HepG2 (cell line): ENCODE data around the gene GDF15. TPM values are rescaled to one million over a fixed set of nuclear protein-coding genes. Genes with fewer than 3 reads are reported as not detected.
A peak's percentile ranks its signal among the peaks of the same experiment; 100 is the strongest.

ENCODE experiments used
- ARHGAP35 ChIP-seq: sonication (generic); formaldehyde crosslinking; IDR thresholded peaks from 2 replicates; pipeline ENCODE4 v1.9.0; 2022; ENCODE audit warnings: mild to moderate bottlenecking, inconsistent platforms, moderate library complexity, missing genetic modification reagents, borderline replicate concordance
- ARNT ChIP-seq: fragments of 450-650 bp; IDR thresholded peaks from 2 replicates; pipeline ENCODE4 v1.6.1; 2017
- ATF3 ChIP-seq: sonication (generic); formaldehyde crosslinking; IDR thresholded peaks from 2 replicates; pipeline ENCODE4 v1.4.0; 2020; ENCODE audit warnings: missing genetic modification reagents
- CCAR2 ChIP-seq: fragments of 200-400 bp; formaldehyde crosslinking; optimal IDR thresholded peaks from 2 replicates; pipeline ENCODE3; 2018; ENCODE audit warnings: low read depth, mild to moderate bottlenecking, low read length, moderate library complexity
- CREBL2 ChIP-seq: sonication (generic); formaldehyde crosslinking; IDR thresholded peaks from 2 replicates; pipeline ENCODE4 v1.8.1; 2023; ENCODE audit warnings: missing genetic modification reagents, mild to moderate bottlenecking, borderline replicate concordance
- GZF1 ChIP-seq: sonication (generic); formaldehyde crosslinking; IDR thresholded peaks from 2 replicates; pipeline ENCODE4 v1.5.1; 2020; ENCODE audit warnings: mild to moderate bottlenecking, missing genetic modification reagents
- HES4 ChIP-seq: sonication (generic); formaldehyde crosslinking; IDR thresholded peaks from 2 replicates; pipeline ENCODE4 v1.9.0; 2021; ENCODE audit warnings: mild to moderate bottlenecking, missing genetic modification reagents, borderline replicate concordance
- MBD4 ChIP-seq: IDR thresholded peaks from 2 replicates; pipeline ENCODE4 v1.6.1; 2012; ENCODE audit warnings: low read length, inconsistent platforms, borderline replicate concordance
- MED8 ChIP-seq: sonication (generic); formaldehyde crosslinking; IDR thresholded peaks from 2 replicates; pipeline ENCODE4 v1.8.1; 2023; ENCODE audit warnings: mild to moderate bottlenecking, missing genetic modification reagents; ENCODE audit not compliant: insufficient replicate concordance
- MYNN ChIP-seq: sonication (generic); formaldehyde crosslinking; IDR thresholded peaks from 2 replicates; pipeline ENCODE4 v1.4.0; 2020; ENCODE audit warnings: mild to moderate bottlenecking, low read depth, missing genetic modification reagents
- POLR2A ChIP-seq, 2 experiments: IDR thresholded peaks; 2 replicates each; pipeline ENCODE4 v1.6.1; 2011; ENCODE audit warnings: low read depth in 2 of 2, low read length in 2 of 2, mild to moderate bottlenecking in 1 of 2, moderate library complexity in 1 of 2; ENCODE audit not compliant: insufficient read depth in 1 of 2
- SOX6 ChIP-seq, 2 experiments: fragments of 450-650 bp in 1 of 2; sonication (generic) in 1 of 2; formaldehyde crosslinking in 1 of 2; IDR thresholded peaks; 2 replicates each; pipeline versions ENCODE4 v1.4.0 to v1.6.1; 2017 to 2020; ENCODE audit warnings: antibody characterized with exemption in 1 of 2, mild to moderate bottlenecking in 1 of 2, missing genetic modification reagents in 1 of 2
- TFE3 ChIP-seq: IDR thresholded peaks from 2 replicates; pipeline ENCODE4 v1.6.1; 2016
- ZC3H4 ChIP-seq: sonication (generic); formaldehyde crosslinking; IDR thresholded peaks from 2 replicates; pipeline ENCODE4 v1.4.0; 2020; ENCODE audit warnings: missing genetic modification reagents, borderline replicate concordance
- ZKSCAN8 ChIP-seq: IDR thresholded peaks from 2 replicates; pipeline ENCODE4 v1.6.1; 2016; ENCODE audit warnings: borderline replicate concordance, missing genetic modification reagents, missing compliant biosample characterization
- ZNF12 ChIP-seq: sonication (generic); formaldehyde crosslinking; IDR thresholded peaks from 2 replicates; pipeline ENCODE4 v1.5.0; 2020; ENCODE audit warnings: missing genetic modification reagents
- ZNF256 ChIP-seq: sonication (generic); formaldehyde crosslinking; conservative IDR thresholded peaks from 2 replicates; pipeline ENCODE4 v1.4.0; 2020; ENCODE audit warnings: missing genetic modification reagents
- ZNF337 ChIP-seq: sonication (generic); formaldehyde crosslinking; IDR thresholded peaks from 2 replicates; pipeline ENCODE4 v1.5.1; 2020; ENCODE audit warnings: missing genetic modification reagents, low read depth, mild to moderate bottlenecking, borderline replicate concordance
- ZNF446 ChIP-seq: sonication (generic); formaldehyde crosslinking; IDR thresholded peaks from 2 replicates; pipeline ENCODE4 v1.5.0; 2020; ENCODE audit warnings: mild to moderate bottlenecking, missing genetic modification reagents
- ZNF503 ChIP-seq: sonication (generic); formaldehyde crosslinking; IDR thresholded peaks from 2 replicates; pipeline ENCODE4 v1.4.0; 2020; ENCODE audit warnings: missing genetic modification reagents
- ZNF530 ChIP-seq: sonication (generic); formaldehyde crosslinking; IDR thresholded peaks from 2 replicates; pipeline ENCODE4 v1.5.0; 2020; ENCODE audit warnings: low read depth, mild to moderate bottlenecking, missing genetic modification reagents
- ZNF660 ChIP-seq: sonication (generic); formaldehyde crosslinking; IDR thresholded peaks from 2 replicates; pipeline ENCODE4 v1.5.1; 2020; ENCODE audit warnings: mild to moderate bottlenecking, low read depth, missing genetic modification reagents, borderline replicate concordance
- ZNF7 ChIP-seq: IDR thresholded peaks from 2 replicates; pipeline ENCODE4 v1.6.1; 2016; ENCODE audit warnings: missing biosample characterization, missing genetic modification reagents
- ZNF709 ChIP-seq: sonication (generic); formaldehyde crosslinking; IDR thresholded peaks from 2 replicates; pipeline ENCODE4 v1.5.0; 2020; ENCODE audit warnings: mild to moderate bottlenecking, missing genetic modification reagents
- ZNF766 ChIP-seq: sonication (generic); formaldehyde crosslinking; IDR thresholded peaks from 2 replicates; pipeline ENCODE4 v1.5.0; 2020; ENCODE audit warnings: missing genetic modification reagents, borderline replicate concordance
- ZNF780A ChIP-seq: sonication (generic); formaldehyde crosslinking; IDR thresholded peaks from 2 replicates; pipeline ENCODE4 v1.8.0; 2022; ENCODE audit warnings: mild to moderate bottlenecking, missing genetic modification reagents, moderate library complexity
- ZNF879 ChIP-seq: sonication (generic); formaldehyde crosslinking; IDR thresholded peaks from 2 replicates; pipeline ENCODE4 v1.8.1; 2023; ENCODE audit warnings: missing genetic modification reagents
- polyA plus RNA-seq, 8 experiments: library from polyadenylated mRNA; depleted of rRNA in 3 of 8; stranded (reverse) in 7 of 8; unstranded in 1 of 8; fragments of >200 nt; fragmentation: Illumina TruSeq in 4 of 8; extraction: Trizol in 4 of 8; gene quantifications; 2 replicates each; pipeline versions ENCODE4 v1.2.1 to v1.2.3, GENCODE V29; 2011 to 2016; ENCODE audit warnings: low read depth in 4 of 8, missing spikeins in 1 of 8, mixed read lengths in 1 of 8; ENCODE audit not compliant: insufficient read depth in 1 of 8
- total RNA-seq, 5 experiments: library from RNA; depleted of rRNA; stranded (reverse); fragments of >200 nt; fragmentation: Illumina TruSeq; extraction: Trizol; gene quantifications; 2 replicates each; pipeline ENCODE4 v1.2.3, GENCODE V29; 2016; ENCODE audit warnings: low read depth in 1 of 5

Gene GDF15
- total and polyA plus RNA-seq, 2 of the 13 experiments (the other 11 are each of a cell fraction or from before 2014, with no cell fraction given), result 146 to 422 TPM

GRCh38 chr19:18388100-18388959, 2.4 kb downstream of the GDF15 start (continued):
- peak; percentile 51; the same call in 1 of the 2 replicates for TF ChIP-seq ATF3 (CRISPR knock-in tag)
- TF ChIP-seq ARNT, result no peak
- no peak for TF ChIP-seq MYNN (CRISPR knock-in tag)
- TF ChIP-seq ZNF660, result peak; percentile 43; the same call in 1 of the 2 replicates
- no peak for TF ChIP-seq MBD4
- TF ChIP-seq ZKSCAN8 (CRISPR knock-in tag), result peak; percentile 64
- no peak for TF ChIP-seq ZNF256
- TF ChIP-seq ZNF446 (CRISPR knock-in tag), result no peak
- TF ChIP-seq ZC3H4 (CRISPR knock-in tag), result no peak
- TF ChIP-seq MED8, result peak; percentile 86
- peak; percentile 72; the same call in 1 of the 2 replicates for TF ChIP-seq ZNF879 (CRISPR knock-in tag)
- 0 out of 2 replicates have a peak, but pooled peaks have one; percentile 40 for TF ChIP-seq CREBL2 (CRISPR knock-in tag)
- TF ChIP-seq CCAR2, result no peak
- no peak for TF ChIP-seq ZNF7 (CRISPR knock-in tag)
- peak; percentile 82; the same call in 1 of the 2 replicates for TF ChIP-seq ZNF503 (CRISPR knock-in tag)
- TF ChIP-seq ZNF780A, result 0 out of 2 replicates have a peak, but pooled peaks have one; percentile 74
- peak; percentile 76 for TF ChIP-seq ZNF530 (CRISPR knock-in tag)
- TF ChIP-seq SOX6 (IDR thresholded peaks at IDR 0.05), result no peak
- peak; percentile 75 for TF ChIP-seq SOX6 (CRISPR knock-in tag; IDR thresholded peaks at IDR 0.05)
- peak; percentile 28; the same call in 1 of the 2 replicates for TF ChIP-seq ARHGAP35
- no peak for TF ChIP-seq HES4
- peak; percentile 79 for TF ChIP-seq ZNF766 (CRISPR knock-in tag)
- peak; percentile 70; the same call in 1 of the 2 replicates for TF ChIP-seq ZNF12 (CRISPR knock-in tag)
- peak; percentile 36 to 53 for TF ChIP-seq POLR2A (IDR thresholded peaks at IDR 0.05; ENCODE audit: insufficient read depth in 1 of 2, low read depth in 2 of 2, low read length in 2 of 2)
- no peak; the same call in 1 of the 2 replicates for TF ChIP-seq ZNF709
- TF ChIP-seq TFE3 (CRISPR knock-in tag), result no peak; the same call in none of the 2 replicates
- TF ChIP-seq GZF1 (CRISPR knock-in tag), result no peak
- no peak for TF ChIP-seq ZNF337 (CRISPR knock-in tag)
